Keratinocyte (primary cell): ENCODE measurements around the gene MTHFR.

Source experiments
- EZH2 ChIP-seq: IDR thresholded peaks from one replicate; pipeline ENCODE4 v1.6.1; 2012; ENCODE audit warnings: inconsistent platforms, mild to moderate bottlenecking, low read length, moderate library complexity
- TF ChIP-seq, protein P1 (sequence below), 3 experiments: IDR thresholded peaks in 1 of 3; conservative IDR thresholded peaks in 1 of 3; optimal IDR thresholded peaks in 1 of 3; 2 replicates in 2 of 3; 3 replicates in 1 of 3; pipeline versions ENCODE3 to v1.5.1; 2011; ENCODE audit warnings: low read length in 3 of 3, mild to moderate bottlenecking in 3 of 3, moderate library complexity in 2 of 3, control low read depth in 1 of 3, inconsistent platforms in 1 of 3; ENCODE audit not compliant: insufficient read depth in 2 of 3; ENCODE audit errors: extremely low read depth in 1 of 3

DNA sequence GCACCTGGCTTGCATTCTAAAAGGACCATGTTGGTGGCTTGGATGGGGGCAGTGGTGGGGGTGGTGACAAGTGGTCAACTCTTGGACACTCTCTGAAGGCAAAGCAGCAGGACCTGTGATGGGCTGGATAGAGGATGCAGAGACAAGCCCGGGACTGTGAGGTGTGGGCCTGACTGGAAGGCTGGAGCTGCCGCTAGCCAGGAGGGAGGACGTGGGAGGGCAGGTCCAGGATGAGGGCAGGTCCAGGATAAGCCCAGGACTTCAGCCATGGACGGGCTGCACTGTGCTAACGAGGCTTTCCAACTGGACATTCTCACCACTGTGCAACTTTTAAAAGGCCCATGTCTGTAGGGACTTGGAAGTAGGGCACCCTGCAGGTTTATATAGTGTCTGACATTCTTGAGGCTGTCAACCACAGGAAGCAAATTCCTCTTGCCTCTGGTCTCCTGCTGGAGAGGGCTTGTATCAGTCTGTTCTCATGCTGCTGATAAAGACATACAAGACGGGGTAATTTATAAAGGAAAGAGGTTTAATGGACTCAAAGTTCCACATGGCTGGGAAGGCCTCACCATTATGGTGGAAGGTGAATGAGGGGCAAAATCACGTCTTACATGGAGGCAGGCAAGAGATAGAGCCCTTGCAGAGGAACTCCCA lies 52.1 kb downstream of the MTHFR start:
- TF ChIP-seq, protein P1, sequence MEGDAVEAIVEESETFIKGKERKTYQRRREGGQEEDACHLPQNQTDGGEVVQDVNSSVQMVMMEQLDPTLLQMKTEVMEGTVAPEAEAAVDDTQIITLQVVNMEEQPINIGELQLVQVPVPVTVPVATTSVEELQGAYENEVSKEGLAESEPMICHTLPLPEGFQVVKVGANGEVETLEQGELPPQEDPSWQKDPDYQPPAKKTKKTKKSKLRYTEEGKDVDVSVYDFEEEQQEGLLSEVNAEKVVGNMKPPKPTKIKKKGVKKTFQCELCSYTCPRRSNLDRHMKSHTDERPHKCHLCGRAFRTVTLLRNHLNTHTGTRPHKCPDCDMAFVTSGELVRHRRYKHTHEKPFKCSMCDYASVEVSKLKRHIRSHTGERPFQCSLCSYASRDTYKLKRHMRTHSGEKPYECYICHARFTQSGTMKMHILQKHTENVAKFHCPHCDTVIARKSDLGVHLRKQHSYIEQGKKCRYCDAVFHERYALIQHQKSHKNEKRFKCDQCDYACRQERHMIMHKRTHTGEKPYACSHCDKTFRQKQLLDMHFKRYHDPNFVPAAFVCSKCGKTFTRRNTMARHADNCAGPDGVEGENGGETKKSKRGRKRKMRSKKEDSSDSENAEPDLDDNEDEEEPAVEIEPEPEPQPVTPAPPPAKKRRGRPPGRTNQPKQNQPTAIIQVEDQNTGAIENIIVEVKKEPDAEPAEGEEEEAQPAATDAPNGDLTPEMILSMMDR (optimal IDR thresholded peaks at IDR 0.05 in 1 of 3, IDR thresholded peaks at IDR 0.05 in 1 of 3, conservative IDR thresholded peaks at IDR 0.05 in 1 of 3; ENCODE audit: extremely low read depth in 1 of 3, insufficient read depth in 2 of 3, low read length in 3 of 3): no peak
- no peak for TF ChIP-seq EZH2
